Gastroesophageal sphincter (tissue), 3 donors: Measurements from ENCODE around the gene ANKRD40.

ENCODE experiments used
- EP300 ChIP-seq: sonication (generic); formaldehyde crosslinking; IDR thresholded peaks from one replicate; pipeline ENCODE4 v1.6.1; 2017; ENCODE audit warnings: antibody characterized with exemption, mild to moderate bottlenecking
- TF ChIP-seq, protein P1 (sequence below), 4 experiments: fragments of 200-600 bp in 2 of 4; fragments of 450-650 bp in 2 of 4; sonication (generic) in 1 of 4; IDR thresholded peaks; one replicate each; pipeline ENCODE4 v1.5.1; 2017 to 2019; ENCODE audit warnings: antibody characterized with exemption in 4 of 4, mild to moderate bottlenecking in 2 of 4, moderate library complexity in 2 of 4

DNA sequence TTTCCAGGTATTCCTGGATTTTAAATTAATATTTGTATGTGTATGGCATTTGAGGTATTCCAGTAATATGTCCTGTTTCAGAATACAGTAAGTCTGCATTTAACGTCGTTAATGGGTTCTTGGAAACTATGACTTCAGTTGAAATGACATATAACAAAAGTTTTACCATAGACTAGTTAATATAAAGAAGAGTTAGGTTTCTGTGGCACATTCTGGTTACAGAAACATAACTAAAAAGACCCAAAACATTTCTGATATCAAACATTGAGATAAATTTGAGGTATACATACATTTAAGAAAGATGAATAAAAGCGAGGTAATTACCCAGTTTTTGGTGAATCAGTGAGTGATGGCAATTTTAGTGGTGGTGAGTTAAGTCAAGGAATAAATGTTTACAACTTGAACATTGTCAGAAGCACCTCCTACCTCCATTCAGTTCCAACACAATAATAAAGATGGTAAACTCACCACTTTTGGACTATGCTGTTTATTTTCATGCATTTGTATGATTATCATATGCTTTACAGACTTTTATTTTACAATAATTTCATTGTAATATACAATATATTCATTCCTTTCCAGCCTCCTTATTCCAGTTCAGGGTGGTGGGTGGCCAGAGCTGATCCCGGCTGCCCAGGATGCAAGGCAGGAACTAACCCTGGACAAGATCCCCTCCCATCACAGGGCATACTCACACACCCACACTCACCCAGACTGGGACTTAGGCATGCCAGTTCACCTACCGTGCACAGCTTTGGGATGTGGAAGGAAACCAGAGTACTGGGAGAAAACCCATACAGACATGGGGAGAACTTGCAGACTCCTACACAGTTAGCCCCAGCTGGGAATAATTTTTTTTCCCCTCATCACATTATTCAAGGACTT lies 21.4 kb upstream of the ANKRD40 start:
- TF ChIP-seq, protein P1, sequence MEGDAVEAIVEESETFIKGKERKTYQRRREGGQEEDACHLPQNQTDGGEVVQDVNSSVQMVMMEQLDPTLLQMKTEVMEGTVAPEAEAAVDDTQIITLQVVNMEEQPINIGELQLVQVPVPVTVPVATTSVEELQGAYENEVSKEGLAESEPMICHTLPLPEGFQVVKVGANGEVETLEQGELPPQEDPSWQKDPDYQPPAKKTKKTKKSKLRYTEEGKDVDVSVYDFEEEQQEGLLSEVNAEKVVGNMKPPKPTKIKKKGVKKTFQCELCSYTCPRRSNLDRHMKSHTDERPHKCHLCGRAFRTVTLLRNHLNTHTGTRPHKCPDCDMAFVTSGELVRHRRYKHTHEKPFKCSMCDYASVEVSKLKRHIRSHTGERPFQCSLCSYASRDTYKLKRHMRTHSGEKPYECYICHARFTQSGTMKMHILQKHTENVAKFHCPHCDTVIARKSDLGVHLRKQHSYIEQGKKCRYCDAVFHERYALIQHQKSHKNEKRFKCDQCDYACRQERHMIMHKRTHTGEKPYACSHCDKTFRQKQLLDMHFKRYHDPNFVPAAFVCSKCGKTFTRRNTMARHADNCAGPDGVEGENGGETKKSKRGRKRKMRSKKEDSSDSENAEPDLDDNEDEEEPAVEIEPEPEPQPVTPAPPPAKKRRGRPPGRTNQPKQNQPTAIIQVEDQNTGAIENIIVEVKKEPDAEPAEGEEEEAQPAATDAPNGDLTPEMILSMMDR (IDR thresholded peaks at IDR 0.05), result no peak
- TF ChIP-seq EP300, result no peak
